Measurements from ENCODE around the gene LAPTM5.

LAPTM5 gene

DNA sequence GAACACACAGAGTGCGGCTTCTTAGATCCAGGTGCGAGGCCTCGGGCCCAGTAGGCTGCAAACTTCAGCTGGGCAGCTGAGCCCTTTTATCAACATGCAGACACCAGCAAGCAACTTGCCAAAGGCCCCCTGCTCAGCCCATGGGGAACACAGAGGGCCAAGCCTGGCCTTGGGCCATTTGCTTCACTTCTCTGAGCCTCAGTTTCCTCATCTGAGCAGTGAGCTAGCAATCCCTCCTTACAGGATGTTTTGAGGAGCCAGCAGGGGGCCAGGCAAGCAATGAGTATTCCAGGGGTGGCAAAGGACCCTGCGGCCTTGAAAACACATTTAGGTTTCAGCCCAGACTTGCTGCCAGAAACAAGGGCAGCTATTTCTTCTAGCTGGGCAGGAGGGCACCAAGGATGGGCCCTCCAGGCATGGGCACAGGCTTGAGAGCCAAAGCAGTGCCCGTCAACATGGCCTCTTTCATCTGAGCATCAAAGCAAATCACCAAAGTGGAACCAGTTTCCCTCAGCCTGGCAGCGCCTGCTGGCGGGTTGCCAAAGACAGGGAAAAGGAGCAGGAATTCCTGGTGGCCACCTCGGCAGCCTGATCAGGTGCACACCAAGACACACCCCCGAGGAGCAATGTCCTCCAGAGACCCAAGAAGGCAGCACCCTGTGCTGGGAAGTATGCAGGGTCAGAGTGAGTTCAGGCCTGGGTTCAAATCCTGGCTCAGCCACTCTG, 35.6 kb downstream of the LAPTM5 start:
- H3K27ac ChIP-seq (ENCODE audit: low read length): no peak overlapping the region
- H3K4me1 ChIP-seq (ENCODE audit: control insufficient read depth in 1 of 2, insufficient read depth in 2 of 2, low read length in 2 of 2): peaks cover 3 to 6% of the 10 kb centered on the region in 2 donors
- no peaks in the 10 kb centered on the region for H3K27me3 ChIP-seq (ENCODE audit: low read depth, low read length)
- H3K9me3 ChIP-seq (ENCODE audit: control insufficient read depth in 1 of 2, low read length in 2 of 2): no peaks in the 10 kb centered on the region
- no peak overlapping the region for H3K4me3 ChIP-seq (ENCODE audit: low read depth in 1 of 2, low read length in 2 of 2)
- peaks cover 6 to 14% of the 10 kb centered on the region in 2 donors for H3K36me3 ChIP-seq (ENCODE audit: control insufficient read depth in 1 of 2, insufficient read depth in 2 of 2, low read length in 2 of 2)

DNA sequence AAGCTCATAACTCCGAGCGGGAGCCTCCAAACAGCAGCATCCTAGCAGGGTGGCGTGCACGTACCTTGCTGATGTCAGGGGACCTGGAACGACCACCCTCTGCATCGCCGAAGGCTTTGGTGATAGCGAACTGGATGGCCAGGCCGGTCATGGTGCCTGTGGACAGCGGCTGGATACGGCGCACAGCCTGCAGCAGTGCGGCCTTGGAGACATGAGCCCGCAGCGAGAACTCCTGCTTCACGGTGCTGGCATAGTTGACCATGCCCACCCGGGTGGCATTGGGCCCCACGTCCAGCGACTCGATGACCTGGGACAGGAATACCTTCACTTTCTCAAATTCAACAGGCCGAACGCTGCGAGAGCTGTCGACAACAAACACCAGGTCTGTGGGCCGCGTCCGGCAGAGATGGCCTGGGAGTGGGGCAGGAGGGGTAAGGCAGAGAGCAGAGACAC, 36.2 kb downstream of the LAPTM5 start:
- Histone ChIP-seq H3K4me3 (ENCODE audit: low read depth in 1 of 2, low read length in 2 of 2) (no peak overlapping the region), H3K27me3 (ENCODE audit: low read depth, low read length) (no peaks in the 10 kb centered on the region), H3K36me3 (ENCODE audit: control insufficient read depth in 1 of 2, insufficient read depth in 2 of 2, low read length in 2 of 2) (peaks cover 6 to 14% of the 10 kb centered on the region in 2 donors), H3K9me3 (ENCODE audit: control insufficient read depth in 1 of 2, low read length in 2 of 2) (no peaks in the 10 kb centered on the region), H3K27ac (ENCODE audit: low read length) (no peak overlapping the region), H3K4me1 (ENCODE audit: control insufficient read depth in 1 of 2, insufficient read depth in 2 of 2, low read length in 2 of 2) (peaks cover 3 to 6% of the 10 kb centered on the region in 2 donors)

DNA sequence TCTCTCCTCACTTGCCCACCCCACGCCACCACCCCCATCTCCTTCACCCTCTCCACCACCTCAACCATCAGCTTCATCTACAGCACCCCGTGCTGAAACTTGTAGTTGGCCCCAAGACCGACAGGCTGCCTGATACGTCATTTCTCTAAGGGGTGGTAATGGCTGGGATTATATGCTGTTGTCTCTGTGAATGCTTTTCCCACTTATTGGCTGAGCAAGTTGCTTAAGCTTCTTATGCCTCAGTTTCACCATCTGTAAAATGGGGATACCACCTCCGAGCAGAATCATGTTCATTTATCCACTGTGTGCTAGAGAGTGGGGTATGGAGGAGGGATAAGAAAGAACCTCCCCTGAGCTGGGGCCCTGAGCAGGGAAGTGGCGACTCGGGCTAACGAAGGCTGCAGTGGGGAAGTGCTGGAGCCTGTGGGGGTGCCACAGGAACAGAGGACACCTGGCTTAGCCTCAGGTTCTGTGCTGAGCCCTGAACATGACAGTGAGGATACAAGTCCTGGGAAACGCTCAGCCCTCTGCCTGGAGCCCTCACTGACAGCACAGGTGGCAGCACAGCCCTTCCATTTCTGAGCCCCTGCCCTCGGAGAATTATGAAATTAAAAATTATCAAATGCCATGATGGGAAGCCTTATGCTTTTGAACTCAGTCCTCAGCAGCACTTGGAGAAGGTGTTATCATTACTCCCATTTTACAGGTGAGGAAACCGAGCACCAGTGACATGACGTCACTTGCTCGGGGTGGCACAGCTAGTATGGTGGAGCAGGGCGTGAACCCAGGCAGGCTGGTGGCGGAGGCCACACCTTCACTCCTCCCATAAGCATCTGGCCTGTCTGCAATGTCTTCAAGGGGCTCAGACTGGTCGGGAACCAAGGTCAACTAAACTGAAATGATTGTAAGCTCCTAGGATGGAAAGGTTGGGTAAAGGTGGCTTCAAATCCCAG, 37.0 kb downstream of the LAPTM5 start:
- Histone ChIP-seq H3K9me3 (ENCODE audit: control insufficient read depth in 1 of 2, low read length in 2 of 2) (peaks cover 0 to 4% of the 10 kb centered on the region in 2 donors), H3K4me3 (ENCODE audit: low read depth in 1 of 2, low read length in 2 of 2) (no peak overlapping the region), H3K4me1 (ENCODE audit: control insufficient read depth in 1 of 2, insufficient read depth in 2 of 2, low read length in 2 of 2) (peaks cover 3 to 6% of the 10 kb centered on the region in 2 donors), H3K27ac (ENCODE audit: low read length) (no peak overlapping the region), H3K27me3 (ENCODE audit: low read depth, low read length) (no peaks in the 10 kb centered on the region), H3K36me3 (ENCODE audit: control insufficient read depth in 1 of 2, insufficient read depth in 2 of 2, low read length in 2 of 2) (peaks cover 1 to 10% of the 10 kb centered on the region in 2 donors)

- no peaks in the 10 kb centered on the region for H3K27me3 ChIP-seq (ENCODE audit: low read depth, low read length)
- H3K4me3 ChIP-seq (ENCODE audit: low read depth in 1 of 2, low read length in 2 of 2): peak overlapping the region; percentile 60 to 67
- peak overlapping the region; percentile 92 for H3K27ac ChIP-seq (ENCODE audit: low read length)
- peaks cover 0 to 2% of the 10 kb centered on the region in 2 donors for H3K36me3 ChIP-seq (ENCODE audit: control insufficient read depth in 1 of 2, insufficient read depth in 2 of 2, low read length in 2 of 2)
- peaks cover 0 to 10% of the 10 kb centered on the region in 2 donors for H3K9me3 ChIP-seq (ENCODE audit: control insufficient read depth in 1 of 2, low read length in 2 of 2)
- H3K4me1 ChIP-seq (ENCODE audit: control insufficient read depth in 1 of 2, insufficient read depth in 2 of 2, low read length in 2 of 2): peaks cover 3 to 6% of the 10 kb centered on the region in 2 donors
Observed at GRCh38 chr1:30719406-30720270, 37.9 kb downstream of the LAPTM5 start.

GRCh38 chr1:30718636-30719405, 38.8 kb downstream of the LAPTM5 start:
- Histone ChIP-seq H3K27me3 (ENCODE audit: low read depth, low read length) (no peaks in the 10 kb centered on the region), H3K4me3 (ENCODE audit: low read depth in 1 of 2, low read length in 2 of 2) (peak overlapping the region; percentile 60 to 67), H3K36me3 (ENCODE audit: control insufficient read depth in 1 of 2, insufficient read depth in 2 of 2, low read length in 2 of 2) (no peaks in the 10 kb centered on the region)

DNA sequence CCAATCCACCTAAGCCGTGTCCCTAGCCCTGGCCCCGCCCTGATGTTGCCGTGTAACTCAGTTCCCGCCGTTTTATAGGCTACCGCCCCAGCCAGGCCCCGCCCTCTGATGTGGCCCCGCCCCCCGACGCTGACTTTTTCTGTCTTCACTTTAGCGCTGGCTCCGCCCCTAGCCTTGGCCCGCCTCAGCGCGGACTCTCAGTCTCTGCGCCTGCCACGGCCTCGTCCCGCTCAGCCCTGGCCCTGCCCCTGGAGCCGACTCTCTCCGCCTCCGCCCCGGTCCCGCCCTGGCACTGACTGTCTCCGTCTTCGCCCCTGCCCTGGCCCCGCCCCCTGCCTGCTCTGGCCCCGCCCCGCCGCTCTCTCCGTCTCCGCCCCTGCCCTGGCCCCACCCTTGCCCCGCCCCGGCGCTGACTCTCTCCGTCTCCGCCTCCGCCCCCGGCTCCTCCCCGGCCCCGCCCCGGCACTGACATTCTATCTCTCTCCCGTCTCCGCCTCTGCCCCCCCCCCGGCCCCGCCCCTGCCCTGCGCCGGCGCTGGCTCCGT, 39.4 kb downstream of the LAPTM5 start:
- Histone ChIP-seq H3K4me3 (ENCODE audit: low read depth in 1 of 2, low read length in 2 of 2) (peak overlapping the region in 1 of 2 donors; percentile 26), H3K4me1 (ENCODE audit: control insufficient read depth in 1 of 2, insufficient read depth in 2 of 2, low read length in 2 of 2) (peaks cover 3 to 6% of the 10 kb centered on the region in 2 donors), H3K9me3 (ENCODE audit: control insufficient read depth in 1 of 2, low read length in 2 of 2) (peaks cover 0 to 10% of the 10 kb centered on the region in 2 donors)

More at GRCh38 chr1:30718636-30719405, 38.8 kb downstream of the LAPTM5 start:
- Histone ChIP-seq H3K9me3 (ENCODE audit: control insufficient read depth in 1 of 2, low read length in 2 of 2) (peaks cover 0 to 10% of the 10 kb centered on the region in 2 donors), H3K4me1 (ENCODE audit: control insufficient read depth in 1 of 2, insufficient read depth in 2 of 2, low read length in 2 of 2) (peaks cover 3 to 6% of the 10 kb centered on the region in 2 donors), H3K27ac (ENCODE audit: low read length) (peak overlapping the region; percentile 92)

DNA sequence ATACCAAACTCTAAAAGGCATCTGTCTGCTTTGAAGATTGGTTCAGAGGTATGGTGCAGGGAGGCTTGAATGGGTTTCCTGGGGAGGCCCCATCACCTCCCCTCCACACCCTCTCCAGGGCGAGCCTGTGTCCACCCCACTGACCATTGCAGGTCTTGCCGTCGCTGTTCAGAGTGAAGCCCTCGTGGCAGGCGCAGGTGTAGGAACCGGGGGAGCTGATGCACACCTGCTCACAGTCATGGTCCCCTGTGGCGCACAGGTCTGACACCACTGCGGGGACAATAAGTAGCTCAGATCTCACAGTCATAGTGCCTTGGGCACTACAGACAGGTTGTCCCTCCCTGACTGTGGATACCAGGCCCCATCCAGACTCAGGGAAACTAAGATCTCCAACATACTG, 40.9 kb downstream of the LAPTM5 start:
- Histone ChIP-seq H3K9me3 (ENCODE audit: control insufficient read depth in 1 of 2, low read length in 2 of 2) (peaks cover 0 to 10% of the 10 kb centered on the region in 2 donors), H3K4me3 (ENCODE audit: low read depth in 1 of 2, low read length in 2 of 2) (no peak overlapping the region), H3K27ac (ENCODE audit: low read length) (no peak overlapping the region)

More for the DNA sequence above, 39.4 kb downstream of the LAPTM5 start:
- H3K27me3 ChIP-seq (ENCODE audit: low read depth, low read length): no peaks in the 10 kb centered on the region
- no peak overlapping the region for H3K27ac ChIP-seq (ENCODE audit: low read length)
- H3K36me3 ChIP-seq (ENCODE audit: control insufficient read depth in 1 of 2, insufficient read depth in 2 of 2, low read length in 2 of 2): no peaks in the 10 kb centered on the region

GRCh38 chr1:30715886-30716285, 41.7 kb downstream of the LAPTM5 start:
- H3K36me3 ChIP-seq (ENCODE audit: control insufficient read depth in 1 of 2, insufficient read depth in 2 of 2, low read length in 2 of 2): no peaks in the 10 kb centered on the region
- H3K4me3 ChIP-seq (ENCODE audit: low read depth in 1 of 2, low read length in 2 of 2): no peak overlapping the region
- H3K9me3 ChIP-seq (ENCODE audit: control insufficient read depth in 1 of 2, low read length in 2 of 2): peaks cover 0 to 10% of the 10 kb centered on the region in 2 donors
- no peak overlapping the region for H3K27ac ChIP-seq (ENCODE audit: low read length)
- H3K27me3 ChIP-seq (ENCODE audit: low read depth, low read length): no peaks in the 10 kb centered on the region
- peaks cover 3 to 6% of the 10 kb centered on the region in 2 donors for H3K4me1 ChIP-seq (ENCODE audit: control insufficient read depth in 1 of 2, insufficient read depth in 2 of 2, low read length in 2 of 2)

More for the DNA sequence above, 40.9 kb downstream of the LAPTM5 start:
- H3K27me3 ChIP-seq (ENCODE audit: low read depth, low read length): no peaks in the 10 kb centered on the region
- peaks cover 3 to 6% of the 10 kb centered on the region in 2 donors for H3K4me1 ChIP-seq (ENCODE audit: control insufficient read depth in 1 of 2, insufficient read depth in 2 of 2, low read length in 2 of 2)
- no peaks in the 10 kb centered on the region for H3K36me3 ChIP-seq (ENCODE audit: control insufficient read depth in 1 of 2, insufficient read depth in 2 of 2, low read length in 2 of 2)

DNA sequence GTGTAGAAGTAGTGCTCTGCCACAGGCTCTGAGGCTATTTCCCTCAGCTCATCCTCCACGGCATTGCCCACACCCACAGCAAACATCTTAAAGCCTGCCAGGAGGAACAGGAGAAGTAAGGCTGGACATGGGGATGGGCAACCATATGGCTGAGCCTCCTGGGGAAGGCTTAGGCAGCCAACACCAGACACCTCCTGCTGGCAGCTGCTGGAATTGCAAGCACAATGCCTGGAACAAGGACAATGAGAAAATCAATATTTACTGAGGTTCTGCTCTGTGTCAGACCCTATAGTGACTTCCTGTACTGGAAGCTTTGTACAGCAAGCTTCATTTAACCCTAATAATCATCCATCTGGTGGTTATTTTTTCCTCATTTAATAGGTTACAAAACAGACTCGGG, 42.4 kb downstream of the LAPTM5 start:
- Histone ChIP-seq H3K9me3 (ENCODE audit: control insufficient read depth in 1 of 2, low read length in 2 of 2) (peaks cover 0 to 10% of the 10 kb centered on the region in 2 donors), H3K27ac (ENCODE audit: low read length) (no peak overlapping the region), H3K4me1 (ENCODE audit: control insufficient read depth in 1 of 2, insufficient read depth in 2 of 2, low read length in 2 of 2) (peaks cover 3 to 6% of the 10 kb centered on the region in 2 donors), H3K27me3 (ENCODE audit: low read depth, low read length) (no peaks in the 10 kb centered on the region), H3K36me3 (ENCODE audit: control insufficient read depth in 1 of 2, insufficient read depth in 2 of 2, low read length in 2 of 2) (no peaks in the 10 kb centered on the region), H3K4me3 (ENCODE audit: low read depth in 1 of 2, low read length in 2 of 2) (no peak overlapping the region)
